Activated naive CD4-positive, alpha-beta T cell treated with anti-CD3 and anti-CD28 coated beads for 36 hours (primary cell): ENCODE results near the gene SPATA25. TPM values are rescaled to one million over a fixed set of nuclear protein-coding genes. Genes with fewer than 3 reads are reported as not detected.

Experiments used
- CTCF ChIA-PET: fragments of 350-600 bp; sonication (Branson Sonifier 250); formaldehyde crosslinking; loops from one replicate; lab custom pipeline; 2021; ENCODE audit warnings: antibody characterized with exemption; lab: Charles Lee
- DNase-seq: peaks from one replicate; pipeline ENCODE4 v3.0.0-alpha.2; 2020
- H3K27ac Mint-ChIP-seq: one replicate; pipeline ENCODE4 v1.8.0; 2021; ENCODE audit warnings: mild to moderate bottlenecking, mixed read lengths
- H3K27me3 Mint-ChIP-seq: one replicate; pipeline ENCODE4 v1.8.0; 2021; ENCODE audit warnings: low read depth, mixed read lengths
- H3K36me3 Mint-ChIP-seq: one replicate; pipeline ENCODE4 v1.8.0; 2021; ENCODE audit warnings: low read depth, mixed read lengths
- H3K4me1 Mint-ChIP-seq: one replicate; pipeline ENCODE4 v1.8.0; 2021; ENCODE audit warnings: low read depth, mixed read lengths
- H3K4me3 Mint-ChIP-seq: one replicate; pipeline ENCODE4 v1.8.0; 2021; ENCODE audit warnings: mild to moderate bottlenecking, moderate library complexity, mixed read lengths
- H3K9me3 Mint-ChIP-seq: one replicate; pipeline ENCODE4 v1.8.0; 2021; ENCODE audit warnings: mixed read lengths
- intact Hi-C: fragments of 100-400 bp; cut with micrococcal nuclease; formaldehyde crosslinking; loops from one replicate; pipeline ENCODE4 v1.15.1; 2023
- total RNA-seq, 2 experiments: library from RNA; stranded (reverse); gene quantifications; one replicate each; pipeline ENCODE4 v1.2.3, GENCODE V29; 2021

SPATA25 gene
- total RNA-seq, 2 experiments from 2014 or later: 0.38 to 0.52 TPM

DNA sequence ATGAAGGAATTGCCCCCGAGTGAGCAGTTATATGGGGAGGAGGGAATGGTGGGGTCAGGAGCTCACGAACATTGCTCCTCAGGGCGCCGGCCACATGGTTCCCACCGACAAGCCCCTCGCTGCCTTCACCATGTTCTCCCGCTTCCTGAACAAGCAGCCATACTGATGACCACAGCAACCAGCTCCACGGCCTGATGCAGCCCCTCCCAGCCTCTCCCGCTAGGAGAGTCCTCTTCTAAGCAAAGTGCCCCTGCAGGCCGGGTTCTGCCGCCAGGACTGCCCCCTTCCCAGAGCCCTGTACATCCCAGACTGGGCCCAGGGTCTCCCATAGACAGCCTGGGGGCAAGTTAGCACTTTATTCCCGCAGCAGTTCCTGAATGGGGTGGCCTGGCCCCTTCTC is 10.9 kb upstream of the SPATA25 start:
- no peaks in the 10 kb centered on the region for H3K27me3 Mint-ChIP-seq
- DNase-seq: no peak
- no peaks in the 10 kb centered on the region for H3K4me1 Mint-ChIP-seq
- intact Hi-C loops: no loop called here
- CTCF ChIA-PET: no interaction called here
- H3K4me3 Mint-ChIP-seq: no peak overlapping the region
- no peak overlapping the region for H3K27ac Mint-ChIP-seq
- no peaks in the 10 kb centered on the region for H3K9me3 Mint-ChIP-seq
- peaks cover 7% of the 10 kb centered on the region for H3K36me3 Mint-ChIP-seq

DNA sequence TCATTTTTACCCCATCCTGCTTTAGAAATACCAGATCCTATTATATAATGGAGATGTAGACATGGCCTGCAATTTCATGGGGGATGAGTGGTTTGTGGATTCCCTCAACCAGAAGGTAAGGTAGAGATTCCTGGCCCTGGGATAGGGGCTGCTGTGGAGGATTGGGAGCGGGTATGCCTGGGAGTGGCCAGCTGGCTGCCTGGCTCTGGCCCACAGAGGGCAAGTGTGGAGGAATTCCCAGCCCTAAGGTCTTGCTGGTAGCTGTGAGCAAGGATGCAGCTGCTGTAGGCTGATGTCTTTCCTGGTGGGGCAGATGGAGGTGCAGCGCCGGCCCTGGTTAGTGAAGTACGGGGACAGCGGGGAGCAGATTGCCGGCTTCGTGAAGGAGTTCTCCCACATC is 10.3 kb upstream of the SPATA25 start:
- H3K4me3 Mint-ChIP-seq: no peak overlapping the region
- peaks cover 4% of the 10 kb centered on the region for H3K4me1 Mint-ChIP-seq
- peaks cover 9% of the 10 kb centered on the region for H3K36me3 Mint-ChIP-seq
- H3K27ac Mint-ChIP-seq: no peak overlapping the region
- intact Hi-C loops: no loop called here
- no peak for DNase-seq
- H3K27me3 Mint-ChIP-seq: no peaks in the 10 kb centered on the region
- no peaks in the 10 kb centered on the region for H3K9me3 Mint-ChIP-seq
- CTCF ChIA-PET: no interaction called here

DNA sequence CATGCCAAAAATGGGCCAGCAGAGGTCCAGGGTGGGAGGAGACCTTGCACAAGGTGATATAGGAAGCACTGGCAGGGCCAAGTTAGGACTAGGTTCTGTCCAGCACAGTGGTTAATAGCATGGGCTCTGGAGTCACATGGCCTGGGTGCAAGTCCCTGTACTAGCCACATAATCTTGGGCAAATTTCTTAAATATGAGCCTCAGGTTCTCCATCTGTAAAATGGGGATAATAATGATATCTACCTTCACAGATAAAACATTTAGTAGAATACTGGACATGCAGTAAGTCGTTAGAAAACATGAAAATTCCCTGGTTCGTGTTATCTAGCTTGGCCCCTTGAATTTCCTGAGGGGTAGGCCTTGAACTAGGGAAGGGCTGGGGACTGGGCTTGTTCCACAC is 9.9 kb upstream of the SPATA25 start:
- intact Hi-C loops: no loop called here
- DNase-seq: no peak
- H3K27me3 Mint-ChIP-seq: no peaks in the 10 kb centered on the region
- peaks cover 9% of the 10 kb centered on the region for H3K36me3 Mint-ChIP-seq
- H3K4me1 Mint-ChIP-seq: peaks cover 8% of the 10 kb centered on the region
- no peak overlapping the region for H3K27ac Mint-ChIP-seq
- no peak overlapping the region for H3K4me3 Mint-ChIP-seq
- CTCF ChIA-PET: no interaction called here
- no peaks in the 10 kb centered on the region for H3K9me3 Mint-ChIP-seq

DNA sequence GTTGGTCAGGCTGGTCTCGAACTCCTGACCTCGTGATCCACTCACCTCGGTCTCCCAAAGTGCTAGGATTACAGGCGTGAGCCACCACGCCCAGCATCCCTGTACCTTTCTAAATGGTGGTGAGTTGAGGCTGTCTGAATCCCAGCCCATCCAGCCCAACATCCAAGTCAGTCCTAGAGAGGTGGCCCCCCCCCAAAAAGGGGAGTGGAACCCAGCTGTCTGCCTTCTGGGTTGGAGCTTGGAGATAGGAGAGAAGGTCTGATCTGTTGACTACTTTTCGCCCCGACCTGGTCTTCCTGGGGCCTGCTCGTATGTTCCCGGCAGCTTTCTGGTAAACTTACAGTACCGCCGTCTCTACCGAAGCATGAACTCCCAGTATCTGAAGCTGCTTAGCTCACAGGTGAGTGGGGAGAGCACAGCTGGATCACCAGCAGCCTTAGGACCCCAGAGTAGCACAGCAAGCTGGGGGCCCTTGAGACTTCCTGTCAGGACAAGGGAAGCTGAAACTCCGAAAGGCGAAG is 9.3 kb upstream of the SPATA25 start:
- Mint-ChIP-seq H3K27ac (no peak overlapping the region), H3K4me1 (peaks cover 13% of the 10 kb centered on the region), H3K4me3 (no peak overlapping the region), H3K9me3 (no peaks in the 10 kb centered on the region), H3K36me3 (peaks cover 9% of the 10 kb centered on the region), H3K27me3 (no peaks in the 10 kb centered on the region)
- DNase-seq: no peak
- CTCF ChIA-PET: no interaction called here
- intact Hi-C loops: no loop called here

DNA sequence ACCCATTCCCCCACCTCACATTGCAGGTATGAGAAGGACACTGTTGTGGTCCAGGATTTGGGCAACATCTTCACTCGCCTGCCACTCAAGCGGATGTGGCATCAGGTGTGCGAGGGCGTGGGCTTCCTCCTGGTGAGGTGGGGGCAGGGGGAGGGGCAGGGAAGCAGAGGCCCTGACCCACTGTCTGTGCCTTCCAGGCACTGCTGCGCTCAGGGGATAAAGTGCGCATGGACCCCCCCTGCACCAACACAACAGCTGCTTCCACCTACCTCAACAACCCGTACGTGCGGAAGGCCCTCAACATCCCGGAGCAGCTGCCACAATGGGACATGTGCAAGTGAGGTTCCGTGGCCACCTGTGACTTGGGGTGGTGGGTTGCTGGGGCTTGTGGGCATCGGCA is 7.4 kb upstream of the SPATA25 start:
- Mint-ChIP-seq H3K9me3 (no peaks in the 10 kb centered on the region), H3K27me3 (no peaks in the 10 kb centered on the region), H3K4me3 (no peak overlapping the region), H3K27ac (no peak overlapping the region), H3K36me3 (peaks cover 9% of the 10 kb centered on the region), H3K4me1 (peaks cover 18% of the 10 kb centered on the region)
- CTCF ChIA-PET: no interaction called here
- DNase-seq: no peak
- intact Hi-C loops: no loop called here

DNA sequence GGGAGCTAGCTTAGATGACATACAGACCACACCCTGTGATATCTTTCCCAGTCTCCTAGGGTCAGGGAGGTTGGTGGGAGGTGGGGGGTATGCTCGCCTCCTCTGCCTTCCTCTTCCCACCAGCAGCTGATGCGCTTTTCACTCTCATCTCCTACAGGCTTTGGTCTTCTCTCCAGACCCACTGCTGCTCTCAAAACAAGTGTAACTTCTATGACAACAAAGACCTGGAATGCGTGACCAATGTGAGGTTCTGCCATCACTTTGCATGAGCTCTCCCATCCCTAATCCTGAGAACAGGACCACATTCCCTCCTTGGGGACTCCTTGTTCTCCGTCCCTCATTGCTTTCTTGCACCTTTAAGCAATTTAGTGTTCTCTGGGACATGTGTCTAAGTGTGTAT is 6.4 kb upstream of the SPATA25 start:
- DNase-seq: no peak
- intact Hi-C loops: no loop called here
- no peaks in the 10 kb centered on the region for H3K27me3 Mint-ChIP-seq
- peaks cover 7% of the 10 kb centered on the region for H3K36me3 Mint-ChIP-seq
- CTCF ChIA-PET: no interaction called here
- no peak overlapping the region for H3K27ac Mint-ChIP-seq
- H3K9me3 Mint-ChIP-seq: no peaks in the 10 kb centered on the region
- H3K4me3 Mint-ChIP-seq: no peak overlapping the region
- peaks cover 22% of the 10 kb centered on the region for H3K4me1 Mint-ChIP-seq

DNA sequence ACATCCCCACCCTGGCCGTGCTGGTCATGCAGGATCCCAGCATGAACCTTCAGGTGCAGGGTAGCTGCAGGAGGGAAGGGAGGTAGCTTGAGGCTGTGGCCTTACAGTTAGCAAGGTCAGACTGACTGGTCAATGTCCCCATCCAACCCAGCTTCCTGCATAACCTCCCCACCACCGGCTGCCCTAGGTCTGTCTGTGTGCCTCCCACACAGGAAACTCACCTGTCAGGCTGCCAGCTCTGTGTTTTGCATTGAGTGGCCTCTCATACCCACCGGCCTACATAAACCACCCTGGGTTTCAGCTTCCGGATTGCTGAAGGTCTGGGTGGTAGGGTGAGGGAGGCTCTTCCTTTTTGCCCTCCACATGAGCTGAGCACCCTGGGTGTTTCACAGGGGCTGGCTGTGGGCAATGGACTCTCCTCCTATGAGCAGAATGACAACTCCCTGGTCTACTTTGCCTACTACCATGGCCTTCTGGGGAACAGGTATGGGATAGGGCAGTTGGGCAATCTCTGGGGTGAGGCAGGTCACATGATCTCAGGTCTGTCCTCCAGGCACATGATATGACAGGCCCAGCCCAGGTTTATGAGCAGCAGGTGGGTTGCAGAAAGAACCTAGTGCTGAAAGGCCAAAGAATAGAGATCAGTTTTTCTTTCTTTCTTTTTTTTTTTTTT is 5.5 kb upstream of the SPATA25 start:
- H3K27me3 Mint-ChIP-seq: no peaks in the 10 kb centered on the region
- peak overlapping the region; percentile 89 for H3K4me3 Mint-ChIP-seq
- no peaks in the 10 kb centered on the region for H3K9me3 Mint-ChIP-seq
- no peak overlapping the region for H3K27ac Mint-ChIP-seq
- CTCF ChIA-PET: interaction anchor here (0.9 to 1.2 kb wide), 3 partner anchors 7 to 658 kb away, joined by 3 to 5 read pairs (median 4); no protein-coding TSS in a partner anchor
- H3K4me1 Mint-ChIP-seq: peaks cover 22% of the 10 kb centered on the region
- intact Hi-C loops: no loop called here
- H3K36me3 Mint-ChIP-seq: peaks cover 5% of the 10 kb centered on the region
- DNase-seq: no peak

DNA sequence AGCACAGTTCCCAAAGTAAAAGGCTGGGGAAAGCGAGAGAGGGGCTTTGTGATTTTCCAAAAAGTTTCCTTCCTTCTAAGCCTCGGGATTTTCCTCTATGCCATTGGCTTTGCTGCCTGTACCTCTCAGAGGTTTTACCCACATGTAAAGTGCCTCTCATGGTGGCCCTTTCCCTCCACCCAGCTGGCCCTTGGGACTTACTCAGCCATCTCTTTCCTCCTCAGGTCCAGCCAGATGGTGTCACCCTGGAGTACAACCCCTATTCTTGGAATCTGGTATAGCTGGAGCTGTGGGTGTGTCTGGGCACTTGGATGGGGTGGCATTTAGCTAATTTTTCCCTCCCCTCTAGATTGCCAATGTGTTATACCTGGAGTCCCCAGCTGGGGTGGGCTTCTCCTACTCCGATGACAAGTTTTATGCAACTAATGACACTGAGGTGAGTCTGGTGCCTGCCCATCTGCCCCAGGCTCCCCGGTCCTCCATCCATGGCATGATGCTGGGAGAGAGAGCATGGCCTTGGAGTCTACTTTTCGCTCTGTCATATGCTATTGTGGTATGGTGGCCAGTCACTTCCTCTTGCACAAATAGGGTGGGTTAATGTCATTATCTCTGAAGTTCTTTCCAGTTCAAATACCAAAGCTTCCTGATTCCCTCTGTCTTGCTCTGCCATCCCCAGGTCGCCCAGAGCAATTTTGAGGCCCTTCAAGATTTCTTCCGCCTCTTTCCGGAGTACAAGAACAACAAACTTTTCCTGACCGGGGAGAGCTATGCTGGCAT is 4.8 kb upstream of the SPATA25 start:
- intact Hi-C loops: no loop called here
- no peak overlapping the region for H3K27ac Mint-ChIP-seq
- CTCF ChIA-PET: interaction anchor here (0.9 to 1.4 kb wide), 4 partner anchors 8 to 657 kb away, joined by 3 to 5 read pairs (median 4); no protein-coding TSS in a partner anchor
- H3K4me3 Mint-ChIP-seq: peak overlapping the region; percentile 89
- no peaks in the 10 kb centered on the region for H3K9me3 Mint-ChIP-seq
- no peak for DNase-seq
- no peaks in the 10 kb centered on the region for H3K27me3 Mint-ChIP-seq
- peaks cover 22% of the 10 kb centered on the region for H3K4me1 Mint-ChIP-seq
- H3K36me3 Mint-ChIP-seq: peaks cover 5% of the 10 kb centered on the region

DNA sequence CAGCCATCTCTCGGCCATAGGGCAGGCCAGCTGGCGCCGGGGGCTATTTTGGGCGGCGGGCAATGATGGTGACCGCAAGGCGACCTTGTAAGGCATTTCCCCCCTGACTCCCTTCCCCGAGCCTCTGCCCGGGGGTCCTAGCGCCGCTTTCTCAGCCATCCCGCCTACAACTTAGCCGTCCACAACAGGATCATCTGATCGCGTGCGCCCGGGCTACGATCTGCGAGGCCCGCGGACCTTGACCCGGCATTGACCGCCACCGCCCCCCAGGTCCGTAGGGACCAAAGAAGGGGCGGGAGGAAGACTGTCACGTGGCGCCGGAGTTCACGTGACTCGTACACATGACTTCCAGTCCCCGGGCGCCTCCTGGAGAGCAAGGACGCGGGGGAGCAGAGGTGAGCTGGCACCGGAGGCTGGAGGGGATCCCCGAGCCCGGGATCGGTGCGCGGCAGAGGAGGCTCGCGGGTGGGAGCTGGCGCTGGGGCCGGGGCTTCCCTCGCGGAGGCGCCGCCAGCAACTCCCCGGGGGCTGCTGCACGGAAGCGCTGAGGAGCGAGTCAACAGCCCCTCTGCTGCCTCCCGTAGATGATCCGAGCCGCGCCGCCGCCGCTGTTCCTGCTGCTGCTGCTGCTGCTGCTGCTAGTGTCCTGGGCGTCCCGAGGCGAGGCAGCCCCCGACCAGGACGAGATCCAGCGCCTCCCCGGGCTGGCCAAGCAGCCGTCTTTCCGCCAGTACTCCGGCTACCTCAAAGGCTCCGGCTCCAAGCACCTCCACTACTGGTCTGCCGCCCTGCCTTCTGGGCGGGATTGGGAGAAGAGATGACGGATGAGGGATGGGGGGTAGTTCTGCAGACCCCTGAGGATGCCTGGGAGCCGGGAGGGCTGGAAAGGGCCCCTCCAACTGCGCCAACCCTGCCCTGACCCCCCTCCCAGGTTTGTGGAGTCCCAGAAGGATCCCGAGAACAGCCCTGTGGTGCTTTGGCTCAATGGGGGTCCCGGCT is 3.9 kb upstream of the SPATA25 start, which contains the start of the genes CTSA and NEURL2:
Gene CTSA, plus strand, starts transcription at position 351 of the 999 bp plus-strand sequence. Its CDS starts 234 bp downstream, at position 585.
Gene NEURL2, minus strand, starts transcription at position 224 of the 999 bp plus-strand sequence. Its CDS starts 217 bp downstream, at position 7.
- Mint-ChIP-seq H3K9me3 (no peaks in the 10 kb centered on the region), H3K4me1 (peaks cover 22% of the 10 kb centered on the region), H3K4me3 (peak within 1 kb of the TSS; percentile 89), H3K27me3 (no peaks in the 10 kb centered on the region), H3K36me3 (peaks cover 5% of the 10 kb centered on the region), H3K27ac (peak within 1 kb of the TSS; percentile 84)
- peak; percentile 91 for DNase-seq
- CTCF ChIA-PET: interaction anchor here (0.6 to 2.3 kb wide), 7 partner anchors 9 to 92 kb away, joined by 3 to 8 read pairs (median 5); partner anchors contain the start of gene ZSWIM1
- intact Hi-C loops: loop anchor here (1.0 to 2.0 kb wide), 7 partner anchors 10 to 81 kb away; partner anchors contain the start of genes ACOT8, SNX21, ZNF335 and ZSWIM1

DNA sequence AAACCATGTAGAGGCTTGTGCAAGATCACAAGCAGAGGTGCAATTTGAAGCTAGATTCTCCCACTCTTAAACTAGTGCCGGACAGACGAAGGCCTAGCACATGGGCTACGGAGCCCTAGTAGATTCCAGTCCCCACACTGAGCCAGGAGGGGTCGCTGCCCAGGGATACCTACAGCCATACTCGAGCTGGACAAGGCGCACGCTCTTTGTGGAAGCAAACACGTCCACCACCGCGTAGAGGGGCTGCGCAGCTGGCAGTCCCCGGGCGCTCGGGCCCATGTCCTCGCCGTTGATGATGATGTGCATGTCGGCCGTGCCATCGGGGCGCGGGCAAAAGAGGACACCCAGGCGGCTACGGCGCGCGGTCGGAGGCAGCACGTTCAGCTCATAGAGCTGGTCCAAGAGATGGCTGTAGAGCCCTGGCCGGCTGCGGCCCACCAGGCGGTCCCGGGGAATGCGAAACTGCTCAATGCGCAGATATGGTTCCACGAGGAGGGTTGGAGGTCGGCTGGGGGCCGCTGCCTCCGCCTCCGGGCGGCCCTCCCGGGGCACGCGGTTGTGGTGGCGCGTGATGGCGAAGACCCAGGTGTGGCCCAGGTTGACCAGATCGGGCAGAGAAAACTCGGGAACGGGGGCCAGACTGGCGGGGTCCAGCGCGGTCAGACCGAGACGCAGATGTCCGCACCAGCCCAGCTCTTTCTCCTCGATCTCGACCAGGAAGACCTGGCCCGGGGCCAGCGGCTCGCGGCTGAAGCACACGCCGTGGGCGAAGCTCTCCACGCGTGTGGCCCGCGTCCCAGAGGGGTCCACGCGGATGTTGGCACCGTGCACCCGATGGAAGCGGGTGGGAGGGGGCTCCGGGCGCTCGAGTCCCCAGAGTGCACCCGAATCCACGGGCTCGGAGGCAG is 2.9 kb upstream of the SPATA25 start:
- H3K4me3 Mint-ChIP-seq: peak overlapping the region; percentile 89
- CTCF ChIA-PET: interaction anchor here (1.1 to 2.3 kb wide), 8 partner anchors 10 to 91 kb away, joined by 3 to 8 read pairs (median 5); no protein-coding TSS in a partner anchor
- no peaks in the 10 kb centered on the region for H3K27me3 Mint-ChIP-seq
- intact Hi-C loops: loop anchor here (2.0 kb wide), 3 partner anchors 34 to 66 kb away; partner anchors contain the start of genes ACOT8, SNX21 and ZSWIM3
- H3K4me1 Mint-ChIP-seq: peaks cover 30% of the 10 kb centered on the region
- H3K27ac Mint-ChIP-seq: peak overlapping the region; percentile 50
- DNase-seq: peak; percentile 63
- H3K36me3 Mint-ChIP-seq: peaks cover 5% of the 10 kb centered on the region
- no peaks in the 10 kb centered on the region for H3K9me3 Mint-ChIP-seq
